Activated CD8-positive, alpha-beta memory T cell treated with anti-CD3 and anti-CD28 coated beads for 4 hours (primary cell): Measurements from ENCODE around the gene ATXN7L2.

Source experiments
- DNase-seq, 2 donors: peaks; one replicate each; pipeline ENCODE4 v3.0.0-alpha.2; 2020; ENCODE audit warnings: low read depth in 2 of 2

The ATXN7L2 gene

GRCh38 chr1:109475261-109475660, 8.4 kb upstream of the ATXN7L2 start:
- DNase-seq = no peak

GRCh38 chr1:109476825-109477224, 6.9 kb upstream of the ATXN7L2 start:
- DNase-seq = no peak

- no peak for DNase-seq
Observed at GRCh38 chr1:109477821-109478220, 5.9 kb upstream of the ATXN7L2 start.

- DNase-seq = no peak
Observed at GRCh38 chr1:109478806-109479205, 4.9 kb upstream of the ATXN7L2 start.

- DNase-seq = no peak
Observed at GRCh38 chr1:109479311-109479710, 4.4 kb upstream of the ATXN7L2 start.

GRCh38 chr1:109479901-109480300, 3.8 kb upstream of the ATXN7L2 start:
- DNase-seq = no peak

GRCh38 chr1:109481646-109482045, 2.1 kb upstream of the ATXN7L2 start:
- no peak for DNase-seq

- DNase-seq = no peak
Observed at GRCh38 chr1:109482242-109482641, 1.5 kb upstream of the ATXN7L2 start.

- DNase-seq = no peak
Observed at GRCh38 chr1:109482791-109483671, 674 bp upstream of the ATXN7L2 start.

GRCh38 chr1:109484519-109484975, 842 bp downstream of the ATXN7L2 start:
- DNase-seq = no peak

- DNase-seq = no peak
Observed at GRCh38 chr1:109485001-109485400, 1.3 kb downstream of the ATXN7L2 start.

GRCh38 chr1:109487261-109487660, 3.6 kb downstream of the ATXN7L2 start:
- DNase-seq = no peak

GRCh38 chr1:109488201-109488600, 4.5 kb downstream of the ATXN7L2 start:
- no peak for DNase-seq

- no peak for DNase-seq
Observed at GRCh38 chr1:109488696-109489095, 5.0 kb downstream of the ATXN7L2 start.

GRCh38 chr1:109490029-109490933, 6.6 kb downstream of the ATXN7L2 start:
- DNase-seq = peak; percentile 49 to 52

- no peak for DNase-seq
Observed at GRCh38 chr1:109490934-109491302, 7.2 kb downstream of the ATXN7L2 start.

- no peak for DNase-seq
Observed at GRCh38 chr1:109491372-109491771, 7.7 kb downstream of the ATXN7L2 start.

- no peak for DNase-seq
Observed at GRCh38 chr1:109492779-109493178, 9.1 kb downstream of the ATXN7L2 start.

- DNase-seq = no peak
Observed at GRCh38 chr1:109493227-109493626, 9.5 kb downstream of the ATXN7L2 start.

- peak; percentile 73 to 83 for DNase-seq
Observed at GRCh38 chr1:109493805-109494539, 10.3 kb downstream of the ATXN7L2 start, which contains the start of gene CYB561D1. Gene CYB561D1 (plus strand): TSS chr1:109494094. CDS start chr1:109494140, 46 bp downstream.

GRCh38 chr1:109495738-109496137, 12.0 kb downstream of the ATXN7L2 start:
- no peak for DNase-seq
